ENCODE measurements around the gene LAMA5. TPM values are rescaled to one million over a fixed set of nuclear protein-coding genes. Genes with fewer than 3 reads are reported as not detected.
A peak's percentile ranks its signal among the peaks of the same experiment; 100 is the strongest.

The LAMA5 gene
- total and polyA plus RNA-seq, 3 experiments from 2014 or later: 0.13 to 0.78 TPM; not detected in 1

DNA sequence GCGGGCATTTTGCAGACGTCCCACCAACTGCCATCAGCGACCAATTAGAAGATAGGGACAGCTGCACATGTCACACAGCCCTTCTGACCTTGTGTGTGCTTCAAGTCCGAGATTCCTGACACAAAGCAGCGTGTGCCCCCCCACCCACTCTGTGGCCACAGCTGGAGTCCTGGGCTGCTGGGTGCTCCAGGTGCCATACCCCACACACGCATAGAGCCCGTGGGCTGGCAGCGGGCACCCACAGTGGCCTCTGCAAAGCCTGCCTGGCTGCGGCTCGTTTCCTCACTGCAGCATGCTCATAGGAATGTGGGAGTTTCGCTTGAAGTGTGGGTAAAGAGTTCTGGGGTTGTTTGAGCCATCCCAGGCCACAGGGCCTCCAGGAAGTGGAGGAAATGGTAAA, 66.8 kb downstream of the LAMA5 start:
- H3K4me1 Mint-ChIP-seq: peaks cover 24 to 27% (median 24%) of the 10 kb centered on the region in 3 donors
- POLR2A ChIA-PET: no interaction called here

DNA sequence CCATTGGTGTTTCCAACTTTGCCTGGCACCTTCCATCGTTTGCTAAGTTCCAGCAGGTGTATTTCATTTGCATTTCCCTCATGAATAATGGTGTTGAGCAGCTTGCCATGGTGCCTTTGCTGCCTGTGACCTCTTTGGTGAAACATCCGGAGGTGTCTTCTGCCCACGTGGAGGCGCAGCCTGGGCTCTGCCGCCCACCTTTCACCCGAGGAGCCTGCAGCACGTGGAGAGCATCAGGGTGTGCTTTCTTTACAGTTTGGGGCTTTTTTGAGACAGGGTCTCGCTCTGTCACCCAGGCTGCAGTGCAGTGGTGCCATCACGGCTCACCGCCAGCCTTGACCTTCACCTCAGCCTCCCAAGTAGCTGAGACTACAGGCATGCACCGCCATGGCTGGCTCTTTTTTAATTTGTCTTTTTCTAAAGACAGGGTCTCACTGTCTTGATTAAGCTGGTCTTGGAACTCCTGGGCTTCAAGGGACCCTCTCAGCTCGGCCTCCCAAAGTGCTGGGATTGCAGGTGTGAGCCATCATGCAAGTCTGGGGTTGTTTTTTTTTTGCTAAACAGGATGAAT, 67.4 kb downstream of the LAMA5 start:
- H3K9me3 ChIP-seq (ENCODE audit: low read length): no peaks in the 10 kb centered on the region
- H3K27ac Mint-ChIP-seq: no peak overlapping the region
- DNase-seq: no peak
- no peak overlapping the region for H3K27ac ChIP-seq (ENCODE audit: low read depth, low read length)
- no peaks in the 10 kb centered on the region for H3K27me3 Mint-ChIP-seq
- H3K27me3 ChIP-seq (ENCODE audit: insufficient read depth, low read length, poor library complexity, severe bottlenecking): no peaks in the 10 kb centered on the region
- H3K4me1 Mint-ChIP-seq: peaks cover 19 to 21% (median 21%) of the 10 kb centered on the region in 3 donors
- ChIA-PET POLR2A (no interaction called here), CTCF (interaction anchor here (0.7 to 2.2 kb wide), 5 partner anchors 27 to 802 kb away, joined by 3 to 14 read pairs (median 4); no protein-coding TSS in a partner anchor)
- H3K9me3 Mint-ChIP-seq: no peaks in the 10 kb centered on the region
- no peak overlapping the region for H3K4me3 ChIP-seq (ENCODE audit: low read length)
- no peaks in the 10 kb centered on the region for H3K36me3 ChIP-seq (ENCODE audit: insufficient read depth, low read length)
- H3K4me1 ChIP-seq (ENCODE audit: insufficient read depth, low read length): peaks cover 14% of the 10 kb centered on the region
- H3K36me3 Mint-ChIP-seq: peaks cover 0 to 28% (median 0%) of the 10 kb centered on the region in 3 donors
- H3K4me3 Mint-ChIP-seq: no peak overlapping the region

More for the DNA sequence above, 66.8 kb downstream of the LAMA5 start:
- Mint-ChIP-seq H3K36me3 (peaks cover 0 to 29% (median 0%) of the 10 kb centered on the region in 3 donors), H3K27me3 (no peaks in the 10 kb centered on the region), H3K27ac (peak overlapping the region in 2 of 8 donors; percentile 45 to 72), H3K9me3 (no peaks in the 10 kb centered on the region), H3K4me3 (peak overlapping the region in 1 of 7 donors; percentile 63)
- Histone ChIP-seq H3K4me1 (ENCODE audit: insufficient read depth, low read length) (peaks cover 19% of the 10 kb centered on the region), H3K36me3 (ENCODE audit: insufficient read depth, low read length) (peaks cover 4% of the 10 kb centered on the region), H3K27ac (ENCODE audit: low read depth, low read length) (no peak overlapping the region), H3K27me3 (ENCODE audit: insufficient read depth, low read length, poor library complexity, severe bottlenecking) (no peaks in the 10 kb centered on the region), H3K9me3 (ENCODE audit: low read length) (no peaks in the 10 kb centered on the region), H3K4me3 (ENCODE audit: low read length) (no peak overlapping the region)
- DNase-seq: peak in 1 of 5 donors; percentile 40
- CTCF ChIA-PET: interaction anchor here (0.7 to 2.2 kb wide), 8 partner anchors 15 to 802 kb away, joined by 3 to 14 read pairs (median 3); no protein-coding TSS in a partner anchor

DNA sequence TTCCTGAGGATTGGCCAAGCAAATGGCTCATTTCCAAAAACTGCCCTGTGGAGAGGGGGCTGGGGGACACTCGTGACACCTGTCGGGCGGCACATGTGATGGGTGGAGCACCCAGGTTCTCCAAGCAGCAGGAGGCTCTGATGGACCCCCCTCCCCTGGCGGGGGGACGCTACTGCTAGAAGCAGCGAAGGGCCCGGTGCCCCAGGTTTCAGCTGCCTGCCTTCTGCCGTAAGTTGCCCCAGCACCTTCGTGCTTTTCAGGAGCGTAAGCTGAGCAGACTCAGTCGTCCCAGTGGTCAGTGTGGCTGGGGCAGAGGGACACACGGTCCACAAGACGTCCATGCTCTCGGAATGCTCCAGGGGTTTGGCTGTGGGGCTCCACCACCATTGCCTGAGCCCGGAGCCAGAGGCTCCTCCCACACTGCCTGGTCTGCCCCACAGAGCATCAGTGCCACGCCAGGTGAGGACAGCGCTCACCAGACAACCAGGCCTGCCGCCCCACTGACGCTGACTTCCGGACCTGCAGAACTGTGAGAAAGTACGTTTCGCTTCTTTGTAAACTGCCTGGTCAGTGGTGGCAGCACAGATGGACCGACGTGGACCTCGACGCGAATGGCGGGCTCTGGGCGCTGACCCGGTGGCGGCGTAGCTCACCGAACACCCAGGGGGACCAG, 68.4 kb downstream of the LAMA5 start:
- ChIA-PET CTCF (interaction anchor here (2.2 kb wide), 1 partner anchor 318 kb away, joined by 6 read pairs; no protein-coding TSS in a partner anchor), POLR2A (no interaction called here)
- Histone ChIP-seq H3K4me3 (ENCODE audit: low read length) (no peak overlapping the region), H3K4me1 (ENCODE audit: insufficient read depth, low read length) (peaks cover 3% of the 10 kb centered on the region), H3K9me3 (ENCODE audit: low read length) (no peaks in the 10 kb centered on the region), H3K27me3 (ENCODE audit: insufficient read depth, low read length, poor library complexity, severe bottlenecking) (no peaks in the 10 kb centered on the region), H3K36me3 (ENCODE audit: insufficient read depth, low read length) (no peaks in the 10 kb centered on the region), H3K27ac (ENCODE audit: low read depth, low read length) (no peak overlapping the region)
- Mint-ChIP-seq H3K36me3 (peaks cover 0 to 29% (median 3%) of the 10 kb centered on the region in 3 donors), H3K4me1 (peaks cover 9 to 15% (median 14%) of the 10 kb centered on the region in 3 donors), H3K27me3 (no peaks in the 10 kb centered on the region), H3K4me3 (no peak overlapping the region), H3K9me3 (no peaks in the 10 kb centered on the region), H3K27ac (no peak overlapping the region)
- peak in 1 of 5 donors; percentile 40 for DNase-seq

DNA sequence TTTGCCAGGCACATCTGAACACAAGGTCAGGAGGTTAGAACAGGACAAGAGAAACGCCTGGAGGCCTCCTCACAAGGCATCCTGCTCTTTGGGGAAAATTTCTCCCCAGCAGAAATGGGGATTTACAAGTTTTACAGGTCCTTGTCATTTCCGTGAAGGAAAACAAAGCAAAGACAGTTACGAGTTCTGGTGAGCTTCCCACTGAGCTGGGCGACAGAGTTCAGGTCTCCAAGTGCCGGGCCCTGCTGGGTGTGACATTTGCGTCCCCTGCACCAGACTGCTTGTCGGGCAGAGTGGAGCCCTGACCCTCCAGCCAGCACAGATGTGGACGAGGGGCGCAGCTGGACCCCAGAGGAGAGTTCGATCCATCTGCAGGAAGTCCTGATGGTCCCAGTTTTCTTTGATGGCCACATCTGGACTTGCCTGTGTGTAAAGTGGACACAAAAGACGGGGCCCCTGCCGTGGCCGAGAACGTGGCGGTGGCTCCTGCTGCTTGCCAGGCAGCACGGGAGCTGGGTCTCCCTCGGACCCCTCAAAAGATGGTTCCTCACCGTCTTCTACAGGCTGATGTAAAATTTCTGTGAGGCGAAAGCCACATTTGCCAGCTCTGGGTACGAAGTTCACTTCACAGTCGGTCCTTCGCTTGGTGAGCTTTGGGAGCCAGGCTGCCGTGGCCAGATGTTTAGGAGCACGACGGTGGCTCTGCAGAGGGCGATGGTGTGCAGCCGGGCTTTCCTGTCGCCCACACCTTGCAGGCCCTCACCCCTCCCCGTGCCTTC, 69.5 kb downstream of the LAMA5 start:
- H3K4me1 Mint-ChIP-seq: peaks cover 9 to 15% (median 13%) of the 10 kb centered on the region in 3 donors
- ChIA-PET POLR2A (no interaction called here), CTCF (no interaction called here)
- H3K36me3 Mint-ChIP-seq: peaks cover 0 to 33% (median 3%) of the 10 kb centered on the region in 3 donors
- no peaks in the 10 kb centered on the region for H3K27me3 Mint-ChIP-seq
- Histone ChIP-seq H3K9me3 (ENCODE audit: low read length) (no peaks in the 10 kb centered on the region), H3K27ac (ENCODE audit: low read depth, low read length) (no peak overlapping the region), H3K27me3 (ENCODE audit: insufficient read depth, low read length, poor library complexity, severe bottlenecking) (no peaks in the 10 kb centered on the region), H3K4me1 (ENCODE audit: insufficient read depth, low read length) (no peaks in the 10 kb centered on the region), H3K4me3 (ENCODE audit: low read length) (no peak overlapping the region), H3K36me3 (ENCODE audit: insufficient read depth, low read length) (no peaks in the 10 kb centered on the region)
- H3K9me3 Mint-ChIP-seq: no peaks in the 10 kb centered on the region
- H3K27ac Mint-ChIP-seq: no peak overlapping the region
- DNase-seq: peak in 1 of 5 donors; percentile 44
- H3K4me3 Mint-ChIP-seq: peak overlapping the region in 1 of 7 donors; percentile 30

DNA sequence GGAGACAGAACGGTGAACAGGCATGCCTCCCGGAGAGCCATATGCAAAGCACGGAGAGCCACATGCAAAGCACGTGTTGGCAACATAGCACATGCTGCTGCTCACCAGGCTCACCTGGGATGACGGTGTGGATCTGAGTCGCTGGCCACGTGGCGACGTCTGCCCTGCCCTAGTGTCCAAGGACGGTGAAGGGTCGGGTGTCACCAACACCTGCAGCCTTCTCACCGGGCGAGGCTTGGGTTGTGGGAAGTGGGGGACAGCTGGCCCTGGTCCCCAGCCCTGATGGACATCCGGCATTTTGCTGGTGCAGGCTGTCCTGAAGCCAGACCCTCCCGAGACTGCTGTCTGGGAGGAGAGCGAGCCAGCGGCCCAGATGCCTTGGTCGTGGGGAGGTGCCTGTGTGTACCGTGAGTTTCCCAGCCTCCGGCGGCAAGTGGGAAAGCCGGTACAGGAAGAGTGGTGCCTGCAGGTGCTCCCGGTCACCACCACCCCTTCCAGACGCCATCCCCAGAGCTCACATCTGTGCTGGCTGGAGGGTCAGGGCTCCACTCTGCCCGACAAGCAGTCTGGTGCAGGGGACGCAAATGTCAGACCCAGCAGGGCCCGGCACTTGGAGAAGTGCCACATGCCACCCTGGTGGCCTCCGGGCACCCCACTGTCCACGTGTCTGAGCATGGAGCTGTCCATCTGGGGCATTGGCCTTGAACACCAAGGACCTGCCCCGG, 70.2 kb downstream of the LAMA5 start:
- Histone ChIP-seq H3K36me3 (ENCODE audit: insufficient read depth, low read length) (no peaks in the 10 kb centered on the region), H3K27ac (ENCODE audit: low read depth, low read length) (no peak overlapping the region), H3K4me1 (ENCODE audit: insufficient read depth, low read length) (peaks cover 5% of the 10 kb centered on the region), H3K4me3 (ENCODE audit: low read length) (no peak overlapping the region), H3K27me3 (ENCODE audit: insufficient read depth, low read length, poor library complexity, severe bottlenecking) (no peaks in the 10 kb centered on the region), H3K9me3 (ENCODE audit: low read length) (no peaks in the 10 kb centered on the region)
- DNase-seq: no peak
- H3K36me3 Mint-ChIP-seq: peaks cover 0 to 37% (median 3%) of the 10 kb centered on the region in 3 donors
- ChIA-PET CTCF (no interaction called here), POLR2A (no interaction called here)
- H3K27ac Mint-ChIP-seq: no peak overlapping the region
- H3K9me3 Mint-ChIP-seq: no peaks in the 10 kb centered on the region
- no peaks in the 10 kb centered on the region for H3K27me3 Mint-ChIP-seq
- no peak overlapping the region for H3K4me3 Mint-ChIP-seq
- H3K4me1 Mint-ChIP-seq: peaks cover 15 to 18% (median 18%) of the 10 kb centered on the region in 3 donors

DNA sequence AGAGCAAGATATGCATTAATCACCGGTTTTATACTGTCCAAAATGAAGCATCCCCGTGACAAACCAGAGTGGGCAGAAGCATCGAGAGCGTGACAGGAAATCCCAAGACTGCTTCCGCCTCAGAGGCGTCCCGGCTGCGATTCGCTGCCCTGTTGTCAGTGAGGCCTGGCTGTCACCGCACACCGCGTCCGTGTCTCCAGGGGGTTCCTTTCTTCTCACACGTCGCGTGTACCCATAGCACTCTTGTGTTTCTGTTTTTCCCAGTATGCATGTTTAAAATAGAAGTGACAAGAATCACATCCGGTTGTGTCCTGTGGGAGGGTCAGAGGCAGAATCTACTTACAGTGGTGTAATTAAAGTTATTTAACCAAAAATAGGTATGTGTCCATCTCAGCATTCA, 72.6 kb downstream of the LAMA5 start:
- Histone ChIP-seq H3K4me3 (ENCODE audit: low read length) (no peak overlapping the region), H3K9me3 (ENCODE audit: low read length) (no peaks in the 10 kb centered on the region), H3K27ac (ENCODE audit: low read depth, low read length) (no peak overlapping the region), H3K27me3 (ENCODE audit: insufficient read depth, low read length, poor library complexity, severe bottlenecking) (no peaks in the 10 kb centered on the region), H3K36me3 (ENCODE audit: insufficient read depth, low read length) (no peaks in the 10 kb centered on the region), H3K4me1 (ENCODE audit: insufficient read depth, low read length) (peaks cover 5% of the 10 kb centered on the region)
- no peaks in the 10 kb centered on the region for H3K9me3 Mint-ChIP-seq
- ChIA-PET CTCF (no interaction called here), POLR2A (no interaction called here)
- peak overlapping the region in 1 of 8 donors; percentile 24 for H3K27ac Mint-ChIP-seq
- H3K27me3 Mint-ChIP-seq: no peaks in the 10 kb centered on the region
- H3K4me1 Mint-ChIP-seq: peaks cover 15 to 22% (median 16%) of the 10 kb centered on the region in 3 donors
- H3K36me3 Mint-ChIP-seq: peaks cover 0 to 48% (median 3%) of the 10 kb centered on the region in 3 donors
- H3K4me3 Mint-ChIP-seq: no peak overlapping the region
- DNase-seq: no peak

DNA sequence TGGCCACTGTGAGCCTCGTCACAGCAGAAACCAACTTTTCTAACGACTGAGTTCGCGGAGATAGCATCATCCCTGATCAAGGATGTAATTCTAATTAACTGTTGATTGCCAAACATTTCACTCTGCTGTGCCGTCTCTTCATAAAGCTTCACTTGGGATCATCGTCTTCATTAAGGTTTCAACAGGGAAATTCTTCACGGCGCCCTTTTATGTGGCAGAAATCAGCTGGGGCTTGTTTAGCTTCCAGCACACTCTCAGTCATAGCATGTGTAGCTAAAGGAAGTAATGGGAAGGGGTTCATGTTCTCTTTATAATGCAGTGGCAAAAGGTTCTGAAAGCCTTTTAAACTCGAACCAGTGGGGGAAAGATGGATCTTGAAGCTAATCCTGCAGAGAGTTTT, 73.2 kb downstream of the LAMA5 start:
- Histone ChIP-seq H3K27me3 (ENCODE audit: insufficient read depth, low read length, poor library complexity, severe bottlenecking) (no peaks in the 10 kb centered on the region), H3K27ac (ENCODE audit: low read depth, low read length) (no peak overlapping the region), H3K9me3 (ENCODE audit: low read length) (no peaks in the 10 kb centered on the region), H3K36me3 (ENCODE audit: insufficient read depth, low read length) (no peaks in the 10 kb centered on the region), H3K4me1 (ENCODE audit: insufficient read depth, low read length) (peaks cover 5% of the 10 kb centered on the region), H3K4me3 (ENCODE audit: low read length) (no peak overlapping the region)
- peaks cover 0 to 51% (median 3%) of the 10 kb centered on the region in 3 donors for H3K36me3 Mint-ChIP-seq
- ChIA-PET CTCF (no interaction called here), POLR2A (no interaction called here)
- H3K9me3 Mint-ChIP-seq: no peaks in the 10 kb centered on the region
- H3K4me1 Mint-ChIP-seq: peaks cover 15 to 22% (median 16%) of the 10 kb centered on the region in 3 donors
- H3K27ac Mint-ChIP-seq: peak overlapping the region in 3 of 8 donors; percentile 21 to 46 (median 29)
- no peaks in the 10 kb centered on the region for H3K27me3 Mint-ChIP-seq
- no peak overlapping the region for H3K4me3 Mint-ChIP-seq
- DNase-seq: no peak
